ENCODE measurements around the gene OFD1.
A peak's percentile ranks its signal among the peaks of the same experiment; 100 is the strongest.

OFD1 gene

DNA sequence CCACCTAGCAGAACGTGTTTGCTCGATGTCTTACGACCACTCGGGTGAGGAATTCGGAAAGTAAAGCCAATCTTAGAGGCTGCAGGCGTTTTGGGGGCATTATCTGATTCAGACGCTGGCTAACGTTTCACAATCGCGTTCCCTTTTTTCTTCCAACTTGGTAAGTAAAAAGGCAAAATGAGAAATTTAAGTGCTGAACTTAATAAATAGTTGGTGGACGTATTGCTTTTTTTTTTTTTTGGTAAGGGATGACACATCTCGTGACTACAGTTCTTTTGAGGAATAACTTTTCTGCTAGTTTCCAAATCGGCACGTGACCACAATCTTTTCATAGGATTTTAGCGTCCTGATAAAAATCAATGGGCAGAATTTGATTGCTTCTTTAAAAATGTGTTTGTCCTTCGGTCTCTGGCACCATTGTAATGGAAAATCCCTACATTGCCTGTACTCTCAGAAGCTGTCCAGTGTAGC, 44.8 kb upstream of the OFD1 start:
- peak overlapping the region; percentile 74 for H3K4me3 ChIP-seq (ENCODE audit: control insufficient read depth, low read depth, low read length)
- peak; percentile 50 for DNase-seq (ENCODE audit: low read depth)
- TF ChIP-seq, protein P1, sequence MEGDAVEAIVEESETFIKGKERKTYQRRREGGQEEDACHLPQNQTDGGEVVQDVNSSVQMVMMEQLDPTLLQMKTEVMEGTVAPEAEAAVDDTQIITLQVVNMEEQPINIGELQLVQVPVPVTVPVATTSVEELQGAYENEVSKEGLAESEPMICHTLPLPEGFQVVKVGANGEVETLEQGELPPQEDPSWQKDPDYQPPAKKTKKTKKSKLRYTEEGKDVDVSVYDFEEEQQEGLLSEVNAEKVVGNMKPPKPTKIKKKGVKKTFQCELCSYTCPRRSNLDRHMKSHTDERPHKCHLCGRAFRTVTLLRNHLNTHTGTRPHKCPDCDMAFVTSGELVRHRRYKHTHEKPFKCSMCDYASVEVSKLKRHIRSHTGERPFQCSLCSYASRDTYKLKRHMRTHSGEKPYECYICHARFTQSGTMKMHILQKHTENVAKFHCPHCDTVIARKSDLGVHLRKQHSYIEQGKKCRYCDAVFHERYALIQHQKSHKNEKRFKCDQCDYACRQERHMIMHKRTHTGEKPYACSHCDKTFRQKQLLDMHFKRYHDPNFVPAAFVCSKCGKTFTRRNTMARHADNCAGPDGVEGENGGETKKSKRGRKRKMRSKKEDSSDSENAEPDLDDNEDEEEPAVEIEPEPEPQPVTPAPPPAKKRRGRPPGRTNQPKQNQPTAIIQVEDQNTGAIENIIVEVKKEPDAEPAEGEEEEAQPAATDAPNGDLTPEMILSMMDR (conservative IDR thresholded peaks at IDR 0.05; ENCODE audit: control insufficient read depth, insufficient read depth, low read depth, low read length) = no peak

DNA sequence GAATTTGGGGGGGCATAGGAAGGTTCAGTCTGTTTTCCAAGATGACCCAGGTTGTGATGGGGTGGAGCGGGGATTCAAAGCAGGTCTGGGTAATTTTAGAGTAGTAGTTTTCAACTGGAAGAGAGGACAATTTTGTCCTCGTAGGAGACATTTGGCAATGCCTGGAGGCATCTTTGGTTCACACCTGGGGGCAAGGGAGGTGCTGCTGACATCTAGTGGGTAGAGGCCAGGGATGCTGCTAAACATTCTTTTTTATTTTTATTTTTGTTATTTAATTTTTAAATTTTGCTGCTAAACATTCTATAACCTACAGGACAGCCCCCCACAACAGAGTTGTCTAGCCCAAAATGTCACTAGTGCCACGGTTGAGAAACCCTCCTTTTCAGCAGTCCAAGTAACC, 43.7 kb upstream of the OFD1 start:
- TF ChIP-seq, protein P1 (conservative IDR thresholded peaks at IDR 0.05; ENCODE audit: control insufficient read depth, insufficient read depth, low read depth, low read length) = peak; percentile 30
- DNase-seq (ENCODE audit: low read depth) = peak; percentile 21
- peak overlapping the region; percentile 74 for H3K4me3 ChIP-seq (ENCODE audit: control insufficient read depth, low read depth, low read length)

DNA sequence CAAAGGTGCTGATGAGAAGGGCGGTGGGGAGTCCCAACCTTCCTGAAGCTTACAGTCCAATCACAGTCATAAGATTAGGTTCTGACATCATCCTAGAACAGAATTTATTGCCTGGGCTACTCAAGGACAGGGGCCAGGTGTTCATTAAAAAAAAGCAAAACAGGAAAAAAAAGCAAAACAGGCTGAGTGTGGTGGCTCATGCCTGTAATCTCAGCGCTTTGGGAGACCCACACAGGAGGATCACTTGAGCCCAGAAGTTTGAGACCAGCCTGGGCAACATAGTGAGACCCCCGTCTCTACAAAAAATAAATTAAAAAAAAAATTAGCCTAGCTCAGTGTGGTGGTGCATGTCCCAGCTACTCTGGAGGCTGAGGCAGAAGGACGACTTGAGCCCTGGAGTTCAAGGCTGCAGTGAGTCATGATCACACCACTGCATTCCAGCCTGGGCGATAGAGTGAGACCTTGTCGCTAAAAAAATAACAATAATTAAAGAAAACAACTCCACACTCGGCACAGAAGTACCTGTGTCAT, 42.6 kb upstream of the OFD1 start:
- no peak overlapping the region for H3K4me3 ChIP-seq (ENCODE audit: control insufficient read depth, low read depth, low read length)
- peak; percentile 33 for DNase-seq (ENCODE audit: low read depth)
- TF ChIP-seq, protein P1 (conservative IDR thresholded peaks at IDR 0.05; ENCODE audit: control insufficient read depth, insufficient read depth, low read depth, low read length) = no peak

DNA sequence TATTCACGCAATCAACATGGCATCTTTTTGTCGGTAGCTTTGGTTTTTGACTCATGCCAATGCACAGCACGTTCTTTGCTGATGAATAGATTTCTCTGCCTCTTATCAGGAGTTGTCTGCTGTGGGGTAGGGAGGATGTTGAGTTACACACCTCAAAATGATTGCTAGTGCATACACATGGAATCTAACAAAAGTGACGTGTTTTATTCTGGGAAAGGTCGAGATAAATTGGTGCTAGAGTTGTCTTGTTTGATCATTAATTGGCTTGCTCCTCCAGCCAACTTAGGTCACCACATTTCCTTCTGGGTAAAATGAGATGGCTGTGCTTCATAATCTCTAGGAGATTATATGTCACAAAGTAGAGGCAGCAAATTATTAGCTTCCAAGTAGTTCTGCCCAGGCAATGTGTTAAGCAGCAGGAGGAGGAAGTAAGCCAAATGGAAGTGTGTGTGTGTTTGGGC, 41.7 kb upstream of the OFD1 start:
- no peak overlapping the region for H3K4me3 ChIP-seq (ENCODE audit: control insufficient read depth, low read depth, low read length)
- peak; percentile 25 for DNase-seq (ENCODE audit: low read depth)

DNA sequence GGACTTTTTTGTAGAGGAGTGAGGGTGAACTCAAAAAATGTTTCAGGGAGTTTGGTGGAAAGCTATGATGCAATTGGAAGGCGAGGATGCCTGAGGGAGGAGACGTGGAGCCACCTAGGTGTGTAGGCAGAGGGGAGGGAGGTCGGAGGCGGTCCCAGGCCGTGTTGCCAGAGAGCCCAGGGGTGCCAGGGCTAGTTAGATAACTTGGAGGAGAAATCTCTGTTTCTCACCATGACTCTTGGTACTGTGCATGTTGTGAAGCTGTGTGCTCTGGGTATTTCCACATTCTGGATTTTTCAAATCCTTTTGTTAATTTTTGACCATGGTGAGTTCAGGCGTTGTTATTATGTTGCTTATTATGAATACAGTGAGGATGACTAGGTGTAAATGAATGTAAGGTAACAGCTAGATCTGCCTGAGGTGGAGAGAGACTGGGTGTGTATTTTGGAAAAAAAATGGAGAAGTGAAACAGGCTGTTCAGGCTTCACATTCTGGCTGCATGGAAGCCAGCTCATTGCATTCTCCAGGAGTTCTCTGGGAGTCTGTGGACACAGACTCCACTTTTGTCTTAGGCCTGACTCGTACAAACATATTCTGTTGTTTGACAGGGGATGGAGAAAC, 41.1 kb upstream of the OFD1 start:
- TF ChIP-seq, protein P1 (conservative IDR thresholded peaks at IDR 0.05; ENCODE audit: control insufficient read depth, insufficient read depth, low read depth, low read length) = no peak
- no peak for DNase-seq (ENCODE audit: low read depth)
- no peak overlapping the region for H3K4me3 ChIP-seq (ENCODE audit: control insufficient read depth, low read depth, low read length)

More for the DNA sequence above, 41.7 kb upstream of the OFD1 start:
- TF ChIP-seq, protein P1 (conservative IDR thresholded peaks at IDR 0.05; ENCODE audit: control insufficient read depth, insufficient read depth, low read depth, low read length) = no peak

DNA sequence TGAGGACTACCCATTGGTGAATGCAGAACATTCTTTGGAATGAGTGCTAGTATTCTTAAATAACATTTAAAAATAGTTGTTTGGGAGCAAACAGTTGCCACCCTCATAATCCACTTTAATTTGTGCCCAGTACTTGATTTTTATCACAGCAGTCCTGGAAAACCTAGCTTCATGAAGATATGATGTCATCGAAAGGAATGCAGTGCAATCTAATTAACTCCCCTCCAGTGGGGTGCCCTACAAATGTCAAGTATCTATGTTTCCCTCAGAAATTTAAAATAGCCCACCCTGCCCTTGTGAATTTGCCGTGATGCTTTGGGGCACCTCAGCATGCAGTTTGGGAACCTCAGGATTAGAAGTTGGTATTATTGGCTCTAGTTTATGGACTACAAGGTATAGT, 40.2 kb upstream of the OFD1 start:
- no peak for DNase-seq (ENCODE audit: low read depth)
- TF ChIP-seq, protein P1 (conservative IDR thresholded peaks at IDR 0.05; ENCODE audit: control insufficient read depth, insufficient read depth, low read depth, low read length) = no peak
- no peak overlapping the region for H3K4me3 ChIP-seq (ENCODE audit: control insufficient read depth, low read depth, low read length)
